HG03378 (cell line): Measurements from ENCODE around the gene WNK1.
"Not testable (repeated sequence)": the region's sequence is repeated elsewhere in the genome, so short reads cannot be mapped to it uniquely, and the experiment has no call there.

Experiments used
- ATAC-seq: cut with Tn5 transposase; IDR thresholded peaks from one replicate; pipeline ENCODE4 v1.9.1; 2021; ENCODE audit warnings: mild to moderate bottlenecking, moderate library complexity; ENCODE audit not compliant: unreplicated experiment

Gene WNK1

DNA sequence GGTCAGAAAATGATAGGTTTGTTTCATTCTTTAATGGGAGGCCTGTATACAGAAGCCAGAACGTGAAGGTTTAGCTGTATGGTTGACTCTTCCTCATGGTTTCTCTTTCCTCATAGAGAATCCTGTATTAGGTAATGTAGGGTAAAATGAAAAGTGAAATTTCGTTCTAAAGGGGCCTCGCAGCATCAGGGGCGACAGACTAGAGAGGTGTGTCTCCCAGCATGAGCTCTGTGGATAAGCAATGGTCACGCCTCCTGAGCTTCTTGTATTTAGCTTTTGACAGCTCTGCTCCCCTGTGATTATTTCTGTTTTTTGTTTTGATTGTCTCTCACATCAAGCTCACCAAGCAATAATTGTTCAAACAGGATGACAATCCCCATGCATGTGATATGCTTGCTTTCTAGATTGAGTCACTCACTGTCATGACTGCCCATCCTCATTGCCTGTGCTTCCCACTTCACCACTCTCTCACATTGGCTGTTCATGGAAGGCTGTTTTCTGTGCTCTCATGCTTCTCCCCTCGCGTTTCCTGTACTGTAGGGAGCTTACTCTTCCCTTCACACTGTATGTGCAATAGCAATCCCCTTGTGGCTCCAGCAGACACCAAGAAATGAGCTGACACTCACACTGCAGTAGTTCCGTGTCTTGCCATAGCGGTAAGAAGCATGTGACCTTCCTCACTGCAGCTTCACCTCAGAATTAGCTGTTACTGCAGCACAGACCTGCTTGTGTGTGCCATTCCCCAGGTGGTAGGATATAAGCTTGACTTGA is 153.1 kb downstream of the WNK1 start:
- ATAC-seq, result no peak

DNA sequence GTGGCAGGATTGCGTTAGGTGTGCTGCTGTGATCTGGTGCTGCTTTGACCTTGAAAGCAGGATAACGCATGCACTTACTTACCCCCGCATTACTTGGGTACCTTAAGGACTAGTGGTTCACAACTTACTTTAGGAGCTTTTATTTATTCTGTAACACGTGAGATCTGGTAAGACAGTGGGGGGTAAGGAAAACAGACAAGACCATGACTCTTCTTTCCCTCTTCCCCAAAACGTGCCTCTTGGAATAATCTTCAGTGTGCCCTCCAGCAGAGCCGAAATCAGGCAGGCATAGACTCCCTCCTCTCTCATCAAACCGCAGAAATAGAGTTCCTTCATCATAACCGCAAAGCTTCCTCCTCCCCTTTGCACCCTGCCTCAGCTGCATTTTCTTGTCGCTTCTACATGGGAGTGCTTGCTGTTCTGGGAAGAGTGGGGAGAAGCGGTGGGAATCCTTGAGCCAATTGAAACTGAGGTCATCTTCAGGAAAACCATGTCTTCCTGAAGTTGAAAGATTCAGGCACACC is 153.7 kb downstream of the WNK1 start:
- ATAC-seq, result no peak

DNA sequence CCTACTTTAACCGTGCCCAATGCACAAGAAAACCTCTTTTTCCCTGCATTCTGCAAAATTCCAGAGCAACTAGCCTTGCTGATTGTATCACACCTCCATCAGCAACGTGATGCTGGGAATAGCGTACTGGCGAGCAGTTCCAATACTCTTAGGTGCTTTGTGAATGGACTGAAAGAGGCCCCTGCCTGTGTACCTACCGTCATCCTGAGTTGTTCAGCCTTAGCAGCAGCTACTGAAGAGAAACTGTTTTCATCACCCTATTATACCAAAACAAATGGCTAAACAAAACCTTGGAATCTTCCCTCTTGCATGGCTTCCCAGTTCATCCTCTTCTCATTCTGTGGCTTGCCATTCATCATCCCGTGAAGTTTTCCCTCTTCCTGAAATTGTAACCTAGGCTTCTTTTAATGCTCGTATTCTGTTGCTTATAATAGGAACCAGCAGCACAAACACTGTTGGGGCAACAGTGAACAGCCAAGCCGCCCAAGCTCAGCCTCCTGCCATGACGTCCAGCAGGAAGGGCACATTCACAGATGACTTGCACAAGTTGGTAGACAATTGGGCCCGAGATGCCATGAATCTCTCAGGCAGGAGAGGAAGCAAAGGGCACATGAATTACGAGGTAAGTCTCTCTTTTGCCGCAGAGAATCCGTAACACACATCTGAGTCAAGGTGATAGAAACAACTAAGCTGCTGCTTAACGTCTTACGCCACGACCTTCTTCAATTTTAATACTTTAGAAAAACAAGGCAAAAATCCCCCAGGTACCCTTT is 155.2 kb downstream of the WNK1 start:
- ATAC-seq, result no peak

DNA sequence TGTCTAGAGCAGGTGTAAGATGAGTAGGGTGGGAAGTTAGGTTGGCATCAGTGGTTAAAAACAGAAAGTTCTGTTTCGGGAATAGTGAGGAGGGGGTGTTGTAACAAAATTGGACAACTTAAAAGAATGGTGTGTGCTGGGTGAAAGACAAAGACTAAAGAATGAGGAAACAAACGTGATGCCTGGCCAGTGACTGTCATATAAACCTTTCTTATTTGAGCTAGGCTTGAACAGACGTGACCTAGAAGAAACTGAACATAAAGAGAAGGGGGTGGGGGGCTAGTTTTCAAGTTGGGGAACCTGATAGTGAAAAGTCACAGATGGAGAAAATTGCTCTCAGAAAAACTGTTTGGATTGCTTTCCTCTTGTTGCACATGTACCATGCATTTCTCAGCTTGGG is 157.5 kb downstream of the WNK1 start:
- no peak for ATAC-seq

DNA sequence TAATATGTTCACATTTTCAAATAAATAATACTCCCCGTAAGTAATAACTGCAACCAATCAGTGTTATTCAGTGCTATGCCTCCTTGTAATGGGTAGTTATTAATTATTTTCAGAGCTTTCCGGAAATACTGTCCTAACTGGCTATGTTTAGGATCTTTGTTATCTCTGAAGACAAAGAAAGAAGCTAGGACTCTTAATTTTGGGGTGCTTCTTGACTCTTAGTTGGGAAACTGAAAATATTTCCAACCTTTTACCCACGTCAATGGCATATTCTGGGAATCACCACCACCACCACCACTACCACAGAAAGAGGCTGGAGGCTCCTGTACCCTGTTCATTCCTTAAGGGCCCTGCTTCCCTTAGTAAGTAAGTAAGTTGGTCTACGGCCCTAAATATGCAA is 158.0 kb downstream of the WNK1 start:
- no peak for ATAC-seq

DNA sequence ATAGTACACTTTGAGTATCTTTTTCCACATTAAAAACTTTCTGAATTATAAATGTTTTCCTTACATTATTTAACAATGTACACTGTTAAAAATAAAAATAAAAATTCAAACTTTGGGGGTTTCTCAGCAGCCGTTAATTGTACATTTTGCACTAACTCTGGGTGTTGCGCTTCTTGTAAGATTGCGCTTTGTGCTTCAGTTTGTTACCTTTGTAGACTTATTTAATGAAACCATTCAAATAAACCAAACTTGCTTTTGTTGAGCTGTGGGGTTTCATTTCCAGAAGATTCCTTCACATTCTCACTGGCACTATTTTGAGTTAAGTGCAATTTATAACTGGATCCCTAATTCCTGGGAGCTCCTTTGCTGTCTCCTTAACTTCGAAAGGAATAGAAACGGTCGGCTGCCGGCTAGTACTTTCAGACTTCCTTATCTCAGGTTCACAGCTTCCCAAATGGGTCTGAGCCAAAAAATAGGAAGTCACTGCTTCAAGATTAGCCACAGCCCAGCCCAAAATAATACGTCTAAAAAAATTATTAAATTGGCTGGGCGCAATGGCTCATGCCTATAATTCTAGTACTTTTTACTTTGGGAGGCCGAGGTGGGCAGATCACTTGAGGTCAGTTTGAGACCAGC is 158.9 kb downstream of the WNK1 start:
- ATAC-seq, result no peak

DNA sequence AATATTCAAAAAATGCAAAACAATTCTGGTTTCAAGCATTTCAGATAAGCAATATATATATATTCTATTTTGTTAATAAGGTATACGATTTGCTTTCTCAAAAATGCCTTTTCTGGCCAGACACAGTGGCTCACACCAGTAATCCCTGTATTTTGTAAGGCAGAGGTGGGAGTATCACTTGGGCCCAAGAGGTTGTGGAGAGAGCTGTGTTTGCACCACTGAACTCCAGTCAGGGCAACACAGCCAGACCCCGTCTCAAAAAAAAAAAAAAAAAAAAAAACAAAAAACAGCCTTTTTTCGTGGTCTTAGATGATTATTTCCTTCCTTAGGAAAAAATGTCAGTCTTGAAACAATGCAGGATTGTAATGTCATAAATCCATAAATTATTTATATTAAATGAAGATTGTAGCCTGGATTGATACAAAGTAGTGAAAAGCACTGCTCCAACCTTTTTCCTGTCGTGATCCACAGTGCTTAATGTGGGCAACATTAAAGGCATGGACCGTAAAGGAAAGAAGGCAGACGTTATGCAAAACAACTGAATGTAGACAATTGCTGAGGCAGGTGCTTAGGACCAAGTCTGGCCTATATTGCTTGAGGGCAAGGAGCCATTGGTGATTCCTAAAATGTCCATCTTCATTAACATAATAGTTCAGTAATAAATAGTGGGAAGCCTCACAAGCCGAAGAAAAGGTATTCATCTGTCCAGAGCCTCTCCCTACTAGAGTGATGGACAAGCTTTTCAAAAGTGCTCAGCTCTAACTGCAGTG is 160.3 kb downstream of the WNK1 start:
- ATAC-seq, result no peak

DNA sequence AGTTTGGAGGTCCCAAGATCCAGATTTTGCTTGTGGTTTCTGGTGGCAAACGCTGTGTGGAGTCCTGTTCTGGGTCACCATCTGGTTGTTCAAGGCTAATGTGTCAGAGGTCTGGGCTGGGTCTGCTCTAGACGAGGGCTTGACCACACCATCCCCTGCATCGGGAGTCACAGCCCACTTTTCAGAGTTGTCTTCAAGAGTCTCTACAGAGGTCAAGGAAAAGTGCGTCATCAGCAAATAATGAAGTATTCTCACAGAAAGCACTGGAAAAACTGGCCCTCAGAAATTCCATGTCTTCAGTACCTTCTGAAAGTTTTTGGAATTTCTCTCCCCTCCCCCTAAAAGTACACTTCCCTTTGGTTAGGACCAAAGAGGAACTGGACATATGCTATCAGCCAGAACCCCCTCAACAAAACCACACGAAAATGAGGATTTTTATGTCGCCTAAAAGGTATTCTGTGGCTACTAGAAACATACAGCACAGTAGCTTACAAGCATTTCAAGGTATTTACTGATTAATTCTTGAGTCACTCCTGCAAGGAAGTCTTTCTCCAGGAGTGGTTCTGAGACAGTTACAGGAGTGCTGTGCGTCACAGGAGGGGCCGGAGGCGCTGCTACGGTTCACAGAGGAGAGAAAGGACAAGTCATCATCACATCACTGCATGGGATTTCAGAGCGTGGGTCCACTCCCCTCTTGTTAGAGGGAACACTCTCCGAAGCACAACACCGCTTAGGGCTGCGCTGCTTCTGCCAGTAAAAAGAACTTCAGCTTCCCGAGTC is 161.7 kb downstream of the WNK1 start:
- ATAC-seq, result no peak

DNA sequence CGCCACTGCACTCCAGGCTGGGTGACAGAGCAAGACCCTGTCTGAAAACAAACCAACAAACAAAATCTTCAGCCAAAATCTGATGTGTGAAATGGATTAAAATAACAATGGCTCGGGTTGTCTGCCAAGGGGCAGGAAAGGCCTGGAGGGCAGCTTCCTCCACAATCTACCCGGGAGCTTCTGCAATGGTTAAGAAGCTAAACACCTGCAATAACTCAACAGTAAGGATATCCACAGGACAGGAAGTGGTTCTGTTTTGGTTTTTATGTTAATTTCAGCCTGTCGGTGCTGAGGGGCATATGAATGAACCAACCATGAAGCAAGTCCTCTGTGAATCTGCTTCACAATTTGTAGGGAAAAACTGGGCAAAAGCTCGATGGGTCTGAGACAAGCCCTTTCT is 162.7 kb downstream of the WNK1 start:
- no peak for ATAC-seq

DNA sequence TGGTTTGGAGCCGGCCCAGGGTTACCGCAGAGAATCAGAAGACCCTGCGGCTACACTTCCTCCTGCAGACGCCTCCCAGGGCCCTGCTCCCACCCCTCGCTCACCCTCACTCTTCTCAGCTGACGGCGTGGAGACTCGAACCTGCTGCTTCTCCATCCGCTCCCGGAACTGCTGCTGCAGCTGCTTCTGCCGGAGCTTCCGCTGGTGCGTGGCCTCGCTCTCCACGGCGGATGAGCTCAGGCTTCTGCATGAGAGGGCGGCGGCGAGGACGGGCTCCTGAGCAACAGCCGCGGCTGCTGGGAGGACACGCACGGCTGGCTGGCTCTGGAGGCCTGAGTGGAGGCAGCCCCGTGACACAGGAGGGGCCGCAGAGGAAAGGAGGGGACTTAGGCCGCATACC is 163.9 kb downstream of the WNK1 start:
- ATAC-seq, result no peak

DNA sequence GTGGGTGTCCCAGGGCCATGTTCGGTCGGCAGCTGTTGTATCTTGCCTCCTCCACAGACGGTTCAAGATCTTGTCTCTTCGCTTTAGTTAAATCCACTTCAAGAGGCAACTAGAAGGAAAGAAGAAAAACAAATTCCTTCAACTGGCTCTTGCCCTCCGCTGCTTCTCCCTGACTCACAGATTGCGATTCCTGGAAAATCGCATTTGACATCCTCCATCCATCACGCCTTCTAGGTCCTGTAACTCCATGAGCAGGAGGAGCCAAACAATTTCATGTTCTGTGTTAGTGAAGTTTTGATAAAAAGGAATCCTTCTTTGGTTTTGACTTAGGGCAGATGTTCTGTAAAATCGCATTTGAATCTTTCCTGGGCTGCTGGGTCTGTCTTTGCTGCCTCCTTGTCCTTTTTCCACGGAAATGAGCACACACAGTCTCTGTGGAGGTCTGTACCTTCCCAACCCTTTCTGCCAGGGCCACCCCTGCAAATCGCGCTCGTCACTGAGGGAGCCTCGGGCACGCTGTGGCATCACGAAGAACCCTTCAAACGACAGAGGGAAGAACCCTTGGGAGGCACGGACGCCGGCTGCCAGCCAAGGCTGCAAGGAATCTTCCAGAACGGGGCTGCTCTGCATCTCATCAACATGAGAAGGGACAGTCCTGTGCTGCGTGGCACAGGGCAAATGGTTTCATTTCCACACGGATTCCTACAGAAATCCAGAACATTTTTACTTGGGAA is 164.5 kb downstream of the WNK1 start:
- no peak for ATAC-seq

DNA sequence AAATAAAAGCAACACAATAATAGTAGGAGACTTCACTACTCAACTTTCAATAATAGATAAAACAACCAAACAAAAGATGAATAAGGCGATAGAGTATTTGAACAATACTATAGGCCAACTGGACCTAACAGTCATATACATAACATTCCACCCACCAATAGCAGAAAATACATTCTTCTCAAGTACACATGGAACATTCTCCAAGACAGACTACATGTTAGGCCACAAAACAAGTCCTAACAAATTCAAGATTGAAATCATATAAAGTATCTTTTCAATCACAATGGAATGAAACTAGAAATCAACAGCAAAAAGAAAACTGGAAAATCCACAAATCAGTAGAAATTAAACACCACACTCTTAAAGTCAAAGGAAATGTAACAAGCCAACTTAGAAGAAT is 168.3 kb downstream of the WNK1 start:
- ATAC-seq, result no peak

DNA sequence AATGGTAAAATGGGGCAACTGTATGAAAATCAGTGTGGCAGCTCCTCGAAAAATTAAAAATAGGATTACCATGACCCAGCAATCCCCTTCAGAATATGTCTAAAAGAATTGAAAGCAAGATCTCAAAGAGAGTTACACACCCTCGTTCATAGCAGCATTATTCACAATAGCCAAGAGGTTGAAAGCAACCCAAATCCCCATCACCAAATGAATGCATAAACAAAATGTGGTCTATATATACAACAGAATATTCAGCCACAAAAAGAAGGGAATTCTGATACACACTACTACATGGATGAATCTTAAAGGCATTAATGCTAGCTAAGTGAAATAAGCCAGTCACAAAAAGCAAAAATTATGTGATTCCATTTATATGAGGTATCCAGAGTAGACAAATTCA is 169.9 kb downstream of the WNK1 start:
- no peak for ATAC-seq

DNA sequence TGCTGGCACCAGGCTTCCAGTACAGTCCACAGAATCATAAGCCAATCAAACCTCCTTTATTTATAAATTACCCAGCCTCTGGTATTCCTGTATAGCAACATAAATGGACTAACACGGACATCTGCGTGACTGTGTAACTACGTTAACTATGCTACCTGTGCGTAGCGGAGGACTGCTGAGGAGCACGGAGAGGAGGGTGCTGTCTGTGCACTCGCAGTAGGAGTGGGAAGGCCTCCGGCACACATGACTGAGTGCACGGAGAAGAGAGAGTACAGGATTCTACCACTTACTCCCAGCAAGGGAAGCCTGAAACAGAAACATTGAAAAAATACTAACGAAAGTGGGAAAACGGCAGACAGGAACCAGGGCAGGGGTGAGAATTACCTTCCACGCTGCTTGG is 174.3 kb downstream of the WNK1 start:
- no peak for ATAC-seq

DNA sequence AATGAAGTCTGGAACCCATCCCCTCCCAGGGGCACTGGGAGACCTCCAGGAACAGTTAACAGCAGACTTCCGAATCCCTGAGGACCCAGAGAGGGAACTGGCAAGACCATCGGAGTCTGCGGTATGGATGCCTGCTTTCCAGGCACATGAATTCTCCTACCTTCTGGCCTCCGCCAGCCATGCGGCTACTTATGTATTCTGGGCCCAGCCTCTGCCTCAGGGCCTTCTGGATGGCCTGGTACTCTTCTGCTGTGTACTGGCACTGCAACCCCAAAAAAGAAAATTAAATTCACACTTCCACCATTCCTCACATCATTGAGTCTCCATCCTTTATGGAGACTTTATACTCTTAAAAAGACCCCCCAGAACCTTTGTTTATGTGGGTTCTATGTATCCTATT is 178.7 kb downstream of the WNK1 start:
- ATAC-seq, result no peak

DNA sequence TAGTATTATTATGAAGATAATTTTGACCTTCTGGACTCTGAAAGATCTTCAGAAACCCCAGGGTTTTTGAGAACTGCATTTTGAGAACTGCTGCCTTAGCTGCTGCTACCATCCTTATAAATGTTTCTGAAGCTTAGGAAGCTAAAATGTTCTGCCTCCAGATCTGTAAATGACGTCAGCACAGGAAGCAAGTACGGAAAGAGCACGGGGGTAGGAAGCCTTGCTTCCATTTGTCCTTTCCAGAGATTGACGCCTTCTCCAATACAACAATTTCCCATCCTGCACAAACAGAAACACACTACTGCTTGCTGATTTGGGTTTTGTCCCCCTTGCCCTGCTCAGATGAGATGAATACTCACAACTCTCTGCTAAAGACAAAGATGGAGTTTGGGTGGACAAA is 179.2 kb downstream of the WNK1 start:
- no peak for ATAC-seq

DNA sequence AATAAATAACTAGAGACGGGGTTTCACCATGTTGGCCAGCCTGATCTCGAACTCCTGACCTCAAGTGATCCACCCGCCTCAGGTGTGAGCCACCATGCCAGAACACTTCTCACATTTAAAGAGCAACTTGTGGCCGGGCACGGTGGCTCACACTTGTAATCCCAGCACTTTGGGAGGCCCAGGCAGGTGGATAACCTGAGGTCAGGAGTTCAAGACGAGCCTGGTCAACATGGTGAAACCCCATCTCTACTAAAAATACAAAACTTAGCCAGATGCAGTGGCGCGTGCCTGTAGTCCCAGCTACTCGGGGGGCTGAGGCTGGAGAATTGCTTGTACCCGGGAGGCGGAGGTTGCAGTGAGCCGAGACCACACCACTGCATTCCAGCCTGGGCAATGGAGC is 183.5 kb downstream of the WNK1 start:
- ATAC-seq, result not testable (repeated sequence)

DNA sequence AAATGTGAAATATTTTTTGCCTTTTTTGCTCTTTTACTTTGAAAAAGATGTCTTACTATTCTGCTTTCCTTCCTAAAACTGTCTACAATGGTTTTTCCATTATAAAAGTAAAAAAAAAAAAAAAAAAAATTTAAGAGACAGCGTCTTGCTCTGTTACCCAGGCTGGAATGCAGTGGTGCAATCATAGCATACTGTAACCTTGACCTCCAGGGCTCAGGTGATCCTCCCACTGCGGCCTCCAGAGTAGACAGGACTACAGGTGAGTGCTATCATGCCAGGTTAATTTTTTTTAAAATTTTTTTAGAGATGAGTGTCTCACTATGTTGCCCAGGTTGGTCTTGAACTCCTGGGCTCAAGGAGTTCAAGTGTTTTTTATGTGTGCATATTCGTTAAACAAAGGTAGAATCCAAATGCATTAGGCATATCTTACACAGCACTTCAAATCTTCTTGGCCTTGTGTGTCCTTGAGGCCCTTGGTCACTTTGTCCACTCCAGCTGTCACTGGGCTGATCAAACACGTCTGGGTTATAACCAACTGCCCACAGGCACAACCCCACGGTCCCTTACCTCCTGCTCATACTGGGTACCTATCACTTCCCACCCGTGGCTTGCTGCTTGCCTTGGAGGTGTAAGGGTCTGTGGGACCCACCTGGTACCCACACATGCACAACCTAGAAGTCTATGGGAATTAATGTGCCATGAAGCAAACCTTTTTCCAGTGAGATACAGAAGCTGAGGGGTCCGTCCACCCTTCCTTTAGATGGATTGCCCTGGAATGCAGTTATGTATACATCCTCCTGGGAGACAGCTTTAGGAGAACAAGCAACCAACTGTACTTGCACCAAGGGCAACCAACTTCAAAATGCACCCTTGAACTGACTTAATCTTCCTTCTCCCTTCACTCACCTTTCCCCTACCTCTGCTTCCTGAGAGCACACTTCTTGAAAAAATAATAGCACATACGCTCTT is 184.3 kb downstream of the WNK1 start:
- no peak for ATAC-seq
